NCI-H748 treated with DMSO at 0.1 percent for 48 hours (cell line): ENCODE measurements around the gene NUDT14.

Experiments used
- DNase-seq: peaks from one replicate; lab custom pipeline; 2025; lab: John Stamatoyannopoulos, UW

Gene NUDT14

DNA sequence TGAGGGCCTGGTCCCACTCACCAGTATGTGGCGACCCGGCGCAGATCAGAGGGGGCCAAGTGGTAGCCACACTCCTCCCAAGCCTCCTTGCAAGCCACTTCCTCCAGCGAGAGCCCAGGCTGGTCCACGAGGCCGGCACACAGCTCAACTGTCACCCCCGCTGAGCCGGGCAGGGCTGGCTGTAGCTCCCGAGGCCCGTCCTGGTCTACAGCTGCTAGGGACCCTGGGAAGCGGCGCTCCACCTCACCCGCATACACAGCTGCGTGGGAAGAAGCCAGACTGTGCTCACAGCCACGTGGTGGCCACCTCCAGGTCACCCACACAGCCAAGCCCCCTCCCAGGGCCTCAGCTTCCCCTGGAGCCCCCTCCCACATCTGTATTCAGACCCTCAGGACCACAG is 4.6 kb downstream of the NUDT14 start:
- no peak for DNase-seq

DNA sequence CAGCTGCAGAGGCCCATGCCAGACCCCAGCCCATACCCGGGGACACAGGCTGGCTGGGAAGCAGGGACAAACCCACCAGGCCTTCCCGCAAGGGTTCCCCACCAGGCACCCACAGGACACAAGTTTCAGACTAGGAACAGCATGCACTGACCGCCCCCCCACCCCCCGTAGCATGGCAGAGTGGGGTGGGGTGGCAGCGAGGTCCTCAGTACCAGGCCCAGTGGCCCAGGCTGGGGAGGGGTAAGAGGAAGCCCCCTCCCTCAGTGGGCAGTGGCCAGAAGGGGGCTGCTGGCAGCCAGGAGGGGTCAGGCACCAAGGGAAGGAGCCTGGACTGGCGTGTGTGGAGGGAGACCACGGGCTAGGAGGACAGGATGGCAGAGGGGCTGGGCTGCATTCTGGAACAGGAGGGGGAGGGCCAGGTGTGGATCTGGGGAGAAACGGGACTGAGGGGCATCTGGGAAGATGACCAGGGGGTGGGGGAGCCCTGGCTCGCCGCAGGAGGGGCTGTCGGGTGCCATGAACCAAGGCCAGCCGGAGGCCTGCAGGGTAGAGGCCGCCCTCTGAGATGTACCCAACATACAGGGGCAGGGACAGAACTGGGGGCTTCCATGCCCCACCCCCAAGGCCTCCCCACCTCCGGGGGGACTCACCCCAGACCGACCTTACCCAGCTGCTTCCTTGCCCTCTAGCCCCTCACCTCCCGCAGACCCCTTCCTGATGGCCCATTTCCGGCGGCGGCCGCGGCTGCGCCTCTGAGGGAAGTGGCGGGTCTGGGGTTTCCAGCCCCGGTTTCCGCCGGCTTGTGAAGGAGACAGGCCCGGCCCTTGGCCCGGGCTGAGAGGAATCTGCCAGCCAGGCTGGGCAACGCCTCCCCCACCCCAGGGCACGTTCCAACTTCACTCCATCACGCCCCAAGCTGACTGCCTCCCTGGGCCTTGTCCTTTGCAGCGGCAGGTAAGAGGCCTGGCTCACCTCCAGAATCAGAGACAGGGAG is 6.9 kb downstream of the NUDT14 start:
- DNase-seq, result no peak

DNA sequence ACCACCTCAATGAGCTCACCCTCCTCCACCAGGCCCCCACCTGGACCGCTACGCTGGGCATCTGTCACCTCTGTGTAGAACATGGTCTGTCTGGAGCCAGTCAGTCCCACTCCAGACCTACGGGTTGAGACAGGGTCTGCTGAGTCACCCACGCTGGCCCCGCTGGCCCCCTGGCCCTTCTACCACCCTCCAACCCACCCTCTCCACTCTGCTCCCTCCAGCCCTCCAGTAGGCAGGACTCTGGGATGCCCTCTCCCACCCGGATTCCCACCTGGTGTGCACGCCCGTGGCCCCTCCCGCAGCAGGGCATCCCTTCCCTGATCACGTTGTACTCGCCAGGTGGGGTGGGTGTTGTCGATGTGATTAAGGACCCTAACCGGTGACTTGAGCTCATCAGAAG is 8.0 kb downstream of the NUDT14 start:
- no peak for DNase-seq

DNA sequence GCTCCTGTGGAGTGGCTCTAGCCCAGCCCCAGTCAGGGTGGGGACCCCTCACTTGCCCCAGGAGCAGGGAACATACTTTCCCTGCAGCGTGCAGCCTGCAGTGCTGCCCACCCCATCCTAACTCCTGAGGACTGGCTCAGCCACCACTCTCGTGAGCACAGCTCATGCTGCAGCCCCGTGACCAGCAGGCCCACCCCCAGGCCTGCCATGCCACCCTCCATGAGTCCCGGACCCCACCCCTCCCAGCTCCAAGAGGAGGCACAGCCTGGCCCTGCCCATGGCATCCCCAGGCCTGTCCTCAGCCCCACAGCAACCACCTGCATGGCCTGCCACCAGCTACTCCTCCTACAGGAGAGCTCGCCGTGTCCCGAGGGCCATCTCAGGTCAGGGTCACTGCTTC is 8.6 kb downstream of the NUDT14 start:
- DNase-seq, result no peak

DNA sequence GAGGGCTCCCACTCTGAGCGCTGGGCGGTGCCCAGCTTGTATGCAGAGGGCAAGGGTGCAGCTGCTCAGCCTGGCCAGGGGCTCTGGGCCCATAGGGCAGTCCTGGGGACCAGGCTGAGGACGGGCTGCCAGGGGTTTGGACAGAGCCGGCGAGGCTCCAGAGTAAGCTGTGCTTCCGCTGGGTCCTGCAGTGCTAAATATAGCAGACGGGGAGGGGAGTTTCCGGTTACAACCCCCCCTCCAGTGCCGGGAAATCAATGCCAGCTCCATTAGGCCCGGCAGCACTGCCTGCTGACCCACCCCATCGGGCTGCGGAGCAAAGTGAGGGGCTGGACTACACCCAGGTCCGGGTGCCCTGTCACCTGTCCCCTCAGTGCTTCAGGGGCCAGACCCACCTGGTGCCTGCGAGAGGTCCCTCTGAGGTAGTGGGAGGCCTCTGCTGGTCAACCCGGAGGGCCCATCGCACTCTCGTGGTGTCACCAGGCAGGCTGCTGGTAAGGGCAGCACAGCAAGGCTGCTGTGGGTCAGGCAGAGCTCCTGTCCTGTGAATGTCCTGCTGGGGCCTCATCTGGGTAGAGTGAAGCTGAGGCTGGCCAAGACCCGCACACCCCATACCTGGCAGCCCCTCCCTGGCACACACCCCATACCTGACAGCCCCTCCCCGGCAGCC is 10.0 kb downstream of the NUDT14 start:
- DNase-seq, result no peak

DNA sequence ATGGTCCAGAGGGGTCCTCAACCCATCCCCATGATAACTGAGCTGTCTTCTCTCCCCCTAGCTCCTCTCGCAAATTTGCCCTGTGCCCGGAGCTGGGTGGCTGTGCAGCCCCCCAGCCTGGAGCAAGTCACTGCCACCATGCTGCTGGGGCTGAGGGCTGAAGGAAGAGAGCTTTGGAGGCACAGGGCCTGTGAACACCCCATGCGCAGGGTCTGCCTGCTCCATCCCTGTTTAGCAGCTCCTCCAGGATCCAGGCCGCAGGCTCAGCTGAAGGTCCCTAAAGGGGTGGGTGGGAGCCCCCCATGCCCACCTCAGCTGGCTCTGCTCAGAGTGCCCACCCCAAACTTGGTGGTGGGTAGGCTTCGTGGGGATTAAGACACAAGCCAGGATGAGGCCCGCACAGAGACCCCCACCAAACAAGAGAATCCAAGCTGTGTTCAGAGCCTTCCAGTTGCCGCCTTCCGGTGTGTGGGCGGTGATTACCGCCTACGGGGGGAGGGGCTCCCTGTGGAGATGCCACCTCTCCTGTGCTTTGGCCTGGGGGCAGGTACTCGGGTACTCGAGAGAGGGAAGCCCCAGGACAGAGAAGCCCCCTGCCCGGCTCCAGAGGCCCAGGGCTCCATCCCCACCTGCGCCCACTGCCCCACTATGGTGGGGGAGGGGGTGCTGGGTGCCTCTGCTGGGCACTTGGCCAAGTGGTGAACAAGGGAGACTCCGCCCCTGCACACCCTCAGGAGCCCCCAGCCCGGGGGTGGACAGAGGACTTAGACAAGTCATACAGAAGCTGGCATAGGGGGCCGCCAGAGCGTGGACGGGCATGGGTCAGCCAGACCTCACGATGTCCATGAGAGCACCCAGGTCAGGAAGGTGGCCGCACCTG is 11.1 kb downstream of the NUDT14 start:
- no peak for DNase-seq

DNA sequence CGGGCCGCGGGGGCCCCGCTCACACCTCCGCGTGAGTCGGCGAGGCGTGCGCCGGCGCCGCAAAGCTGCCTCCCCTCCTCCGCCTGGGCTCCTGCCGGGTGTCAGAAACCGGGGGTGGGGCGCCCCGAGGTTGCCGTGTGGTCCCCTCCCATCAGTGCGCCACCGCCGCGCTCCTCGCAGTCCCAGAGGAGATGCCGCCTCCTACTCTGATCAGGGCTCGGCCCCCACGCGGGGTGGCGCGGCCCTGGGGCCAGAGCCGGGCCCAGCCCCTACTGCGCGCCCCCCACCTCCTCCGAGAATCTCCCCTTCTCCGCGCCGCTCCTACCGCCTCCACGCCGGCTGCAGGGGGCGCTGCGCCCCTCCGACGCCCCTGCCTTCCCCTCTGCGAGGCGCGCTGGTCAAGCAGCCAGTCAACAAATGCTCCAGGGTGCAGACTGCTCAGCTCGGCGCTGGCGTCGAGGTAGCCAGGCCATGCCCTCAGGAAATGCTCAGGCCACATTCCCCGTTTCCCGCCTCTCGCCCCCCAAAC is 12.1 kb downstream of the NUDT14 start:
- peak; percentile 25 for DNase-seq

DNA sequence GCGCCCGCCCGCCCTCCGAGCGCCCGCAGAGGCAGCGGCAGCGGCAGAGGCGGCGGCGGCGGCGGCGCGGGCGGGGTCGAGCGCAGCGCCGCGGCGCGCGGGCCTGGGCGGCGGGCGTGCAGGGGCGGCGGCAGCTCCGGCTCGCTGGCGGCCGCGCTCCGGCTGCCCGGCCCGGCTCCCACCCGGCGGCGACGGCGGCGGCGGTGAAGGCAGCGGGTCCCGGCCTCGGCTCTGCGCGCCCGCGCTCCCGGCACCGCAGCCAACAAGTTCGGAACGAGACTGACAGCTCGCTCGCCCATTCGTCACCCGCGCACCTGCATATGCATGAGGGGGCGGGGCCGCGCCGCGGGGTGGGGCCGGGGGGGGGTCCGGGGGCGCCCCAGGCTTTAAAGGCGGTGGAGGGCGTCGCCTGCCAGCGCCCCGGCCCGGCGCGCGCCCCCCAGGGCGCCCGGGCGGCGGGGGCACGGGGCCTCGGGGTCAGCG is 12.6 kb downstream of the NUDT14 start, which contains the start of gene JAG2:
Gene JAG2 (minus strand): TSS at position 281 of the 483 bp plus-strand sequence. CDS start 356 bp downstream, outside the sequence.
- DNase-seq, result peak; percentile 38

DNA sequence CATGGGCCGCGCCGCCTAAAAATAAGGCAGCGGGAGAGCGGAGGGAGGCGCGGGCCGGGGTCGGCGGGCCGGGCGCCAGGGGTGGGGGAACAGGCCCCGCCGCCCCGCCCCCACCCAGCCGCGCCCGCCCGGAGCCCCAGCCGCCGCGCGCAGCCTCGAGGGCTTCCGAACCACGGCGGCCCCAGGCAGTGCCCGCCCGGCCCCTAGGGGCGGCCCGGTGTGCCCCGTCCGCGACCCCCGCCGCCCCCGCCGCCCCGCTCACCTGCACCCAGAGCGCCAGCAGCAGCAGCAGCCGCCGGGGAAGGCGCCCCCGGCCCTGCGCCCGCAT is 13.1 kb downstream of the NUDT14 start:
- no peak for DNase-seq

DNA sequence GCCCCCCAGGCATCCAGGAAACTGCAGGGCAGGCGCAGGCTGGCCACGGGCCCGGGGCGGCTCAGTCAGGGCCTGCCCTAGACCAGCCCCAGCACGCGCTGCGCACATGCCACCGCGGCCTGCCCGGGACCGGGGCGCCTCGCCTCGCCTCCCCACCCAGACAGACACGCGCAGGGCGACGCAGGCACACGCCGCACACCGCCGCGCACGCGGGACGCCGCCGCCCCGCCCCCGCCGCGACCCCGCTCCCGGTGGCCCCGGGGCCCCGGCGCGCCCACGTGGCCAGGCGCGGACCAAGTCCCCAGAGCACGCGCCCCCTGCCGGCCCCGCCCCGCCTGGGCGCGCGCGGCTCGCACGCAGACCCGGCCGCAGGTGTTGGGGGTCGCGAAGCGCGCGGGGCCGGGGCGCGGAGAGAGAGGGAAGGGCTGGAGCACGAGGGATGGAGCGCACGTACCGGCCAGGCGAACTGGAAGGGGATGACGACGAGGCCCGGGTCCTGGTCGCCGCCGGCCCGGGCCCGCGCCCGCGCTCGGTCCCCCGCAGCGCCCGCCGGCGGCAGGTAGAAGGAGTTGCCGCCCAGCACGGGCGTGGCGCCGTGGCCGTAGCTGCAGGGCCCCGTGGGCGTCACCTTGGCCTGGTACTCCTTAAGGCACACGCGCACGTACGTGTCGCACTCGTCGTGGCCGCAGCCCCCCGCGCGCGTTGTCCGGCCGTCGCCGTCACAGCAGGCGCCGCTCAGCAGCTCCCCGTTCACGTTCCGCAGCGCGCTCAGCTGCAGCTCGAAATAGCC is 13.6 kb downstream of the NUDT14 start:
- DNase-seq, result peak; percentile 35

DNA sequence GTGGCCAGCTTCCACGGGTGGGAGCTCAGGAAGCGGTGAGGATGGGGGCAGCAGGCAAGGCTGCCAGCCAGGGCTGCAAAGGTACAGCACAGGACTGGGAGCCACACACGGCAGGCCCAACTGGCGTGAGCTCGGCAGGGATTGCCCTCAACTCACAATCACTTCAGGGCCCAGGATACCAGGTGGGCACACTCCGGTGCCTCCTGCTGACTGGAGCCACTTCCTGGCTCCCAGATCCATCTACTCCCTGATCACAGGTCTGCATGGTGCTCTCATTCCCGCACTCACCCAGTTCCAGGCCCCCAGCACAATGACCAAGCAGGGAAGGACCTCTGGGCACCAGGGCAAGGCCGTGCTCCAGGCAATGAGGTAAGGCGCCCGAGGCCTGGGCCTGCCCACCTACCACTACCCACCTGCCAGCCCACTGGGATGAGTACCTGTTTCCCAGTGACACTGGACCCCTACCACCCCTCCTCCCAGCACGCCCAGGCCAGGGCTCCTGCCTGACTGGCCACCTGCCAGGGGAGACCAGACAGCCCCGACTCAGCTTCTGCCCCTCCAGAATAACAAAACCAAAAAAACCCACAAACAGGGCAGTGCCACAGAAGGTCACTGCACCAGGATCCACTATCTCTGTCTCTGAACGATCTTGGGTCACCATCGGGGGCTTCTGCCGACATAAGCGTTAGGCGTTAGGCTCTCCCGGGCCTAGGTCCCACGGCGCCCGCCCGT is 14.4 kb downstream of the NUDT14 start:
- no peak for DNase-seq

DNA sequence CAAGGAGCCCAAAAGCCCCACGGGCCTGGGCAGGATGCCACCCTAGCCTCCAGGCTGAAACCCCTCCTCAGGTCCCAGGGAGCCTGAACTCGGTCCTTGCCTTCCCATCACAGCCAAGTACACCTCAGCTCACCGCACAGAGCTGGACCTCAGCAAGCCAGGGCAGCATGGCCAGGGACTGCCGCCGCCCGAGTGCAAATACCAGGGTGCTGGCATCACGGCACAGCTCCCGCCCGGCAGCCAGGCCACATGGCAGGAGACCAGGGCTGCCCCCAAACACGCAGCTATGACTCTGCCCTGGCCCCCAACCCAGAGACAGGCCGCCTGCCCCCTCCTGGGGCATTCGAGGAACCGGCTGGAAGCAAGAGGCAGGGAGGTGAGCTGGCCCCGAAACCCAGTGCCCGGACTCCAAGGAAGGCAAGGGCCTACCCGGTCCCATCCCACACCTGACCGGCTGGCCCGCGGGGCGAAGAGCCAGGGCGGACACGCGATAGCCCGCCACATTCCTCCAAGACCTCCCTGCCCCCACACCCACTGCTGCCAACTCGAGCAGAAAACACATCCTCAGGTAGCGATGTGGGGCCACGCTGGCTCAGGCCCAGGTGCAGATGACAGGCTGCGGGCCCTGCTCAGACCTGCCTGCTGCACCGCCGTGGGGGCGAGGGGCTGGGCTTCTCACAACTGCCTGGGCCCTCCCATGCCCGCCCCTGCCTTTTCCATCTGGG is 15.2 kb downstream of the NUDT14 start:
- no peak for DNase-seq

DNA sequence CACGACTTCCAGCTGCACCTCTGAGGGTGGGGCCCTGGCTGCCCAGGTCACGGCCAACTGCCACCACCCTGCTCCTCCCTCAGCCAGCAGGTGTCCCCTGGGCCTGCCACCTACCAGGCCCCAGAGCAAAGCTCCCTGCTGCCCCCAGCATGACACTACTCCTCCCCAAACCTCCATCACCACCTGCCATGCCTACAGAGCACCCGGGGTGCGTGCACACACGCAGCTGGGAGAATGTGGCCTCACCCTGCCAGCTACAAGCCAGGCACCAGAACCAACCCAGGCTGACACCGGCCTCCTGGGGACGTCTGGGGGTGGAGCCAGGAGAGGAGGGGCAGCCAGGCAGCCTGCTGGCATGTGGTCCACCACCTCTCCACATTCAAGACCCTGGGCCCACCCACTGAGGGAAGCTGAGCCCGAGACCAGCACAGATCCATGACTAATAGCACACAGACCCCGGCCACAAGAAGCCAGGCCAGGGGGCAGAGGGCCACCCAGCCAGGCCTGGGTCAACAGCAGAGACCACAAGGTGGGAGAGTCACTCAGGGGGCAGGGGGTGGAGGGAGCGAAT is 15.9 kb downstream of the NUDT14 start:
- no peak for DNase-seq

DNA sequence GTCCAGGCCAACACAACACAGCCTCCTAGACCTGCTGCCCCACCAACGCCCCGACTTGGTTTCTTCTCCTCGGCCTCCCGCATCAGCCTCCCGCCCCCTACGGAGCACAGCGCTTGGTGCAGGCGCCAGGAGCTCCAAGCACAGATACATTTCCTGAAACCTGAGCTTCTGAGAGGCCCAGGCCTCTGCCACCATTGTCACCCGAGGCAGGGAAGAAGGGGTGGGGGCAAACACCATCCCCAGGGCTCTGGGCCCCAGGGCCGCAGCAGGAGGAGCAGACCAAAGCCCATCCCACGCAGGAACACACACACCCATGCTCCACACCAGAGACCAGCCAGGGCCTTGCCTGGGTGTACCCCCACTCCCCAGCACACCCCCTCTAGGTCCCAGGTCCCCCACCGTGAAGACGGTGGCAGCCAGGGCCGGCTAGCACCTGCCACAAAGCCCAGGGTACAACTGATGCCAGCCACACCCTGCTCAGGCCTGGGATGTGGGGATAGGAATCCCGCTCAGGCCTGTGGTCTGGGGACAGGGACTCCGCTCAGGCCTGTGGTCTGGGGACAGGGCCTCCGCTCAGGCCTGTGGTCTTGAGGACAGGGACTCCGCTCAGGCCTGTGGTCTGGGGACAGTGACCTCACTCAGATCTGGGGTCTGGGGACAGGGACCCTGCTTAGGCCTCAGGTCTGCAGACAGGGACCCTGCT is 17.9 kb downstream of the NUDT14 start:
- DNase-seq, result no peak

DNA sequence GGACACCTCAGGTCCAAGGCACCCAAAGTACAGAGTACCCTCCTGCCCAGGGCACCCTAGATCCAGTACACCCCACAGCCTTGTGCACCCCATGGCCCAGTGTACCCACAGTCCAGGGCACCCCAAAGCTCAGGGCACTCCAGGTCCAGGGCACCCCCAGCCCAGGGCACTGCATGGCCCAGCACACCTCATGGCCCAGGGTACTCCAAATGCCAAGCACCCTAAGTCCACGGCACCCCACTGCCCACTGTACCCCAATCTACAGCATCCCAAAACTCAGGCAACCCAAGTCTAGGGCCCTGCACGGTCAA is 18.5 kb downstream of the NUDT14 start:
- DNase-seq, result no peak

DNA sequence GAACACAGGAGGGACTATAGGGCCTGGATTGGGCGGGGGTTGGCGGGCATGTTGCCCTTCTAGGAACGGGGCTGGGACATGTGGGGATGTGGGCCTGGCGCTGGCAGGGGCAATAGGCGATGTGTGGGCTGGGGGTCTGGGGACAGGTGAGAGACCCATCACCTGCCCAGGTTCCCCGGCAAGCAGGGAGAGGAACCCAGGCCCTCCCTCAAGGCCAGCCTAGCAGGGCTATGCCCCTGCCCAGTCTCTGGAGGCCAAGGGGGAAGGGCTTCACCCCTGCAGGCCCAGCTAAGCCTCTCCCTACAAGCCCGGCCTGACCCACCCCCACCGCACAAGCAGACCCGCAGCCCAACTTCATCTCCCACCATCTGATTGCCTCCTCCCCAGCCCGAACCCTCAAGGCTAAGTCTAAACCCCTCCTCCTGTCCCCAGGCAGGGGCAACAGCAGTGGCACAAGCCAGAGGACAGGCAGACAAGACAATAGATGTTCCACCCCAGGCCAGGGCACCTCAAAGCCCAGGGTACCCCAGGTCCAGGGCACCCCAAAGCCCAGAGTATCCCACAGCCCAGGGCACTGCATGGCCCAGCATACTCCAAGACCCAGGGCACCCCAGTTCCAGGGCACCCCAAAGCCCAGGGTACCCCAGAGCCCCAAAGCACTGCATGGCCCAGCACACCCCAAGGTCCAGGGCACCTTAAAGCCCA is 19.0 kb downstream of the NUDT14 start:
- no peak for DNase-seq

DNA sequence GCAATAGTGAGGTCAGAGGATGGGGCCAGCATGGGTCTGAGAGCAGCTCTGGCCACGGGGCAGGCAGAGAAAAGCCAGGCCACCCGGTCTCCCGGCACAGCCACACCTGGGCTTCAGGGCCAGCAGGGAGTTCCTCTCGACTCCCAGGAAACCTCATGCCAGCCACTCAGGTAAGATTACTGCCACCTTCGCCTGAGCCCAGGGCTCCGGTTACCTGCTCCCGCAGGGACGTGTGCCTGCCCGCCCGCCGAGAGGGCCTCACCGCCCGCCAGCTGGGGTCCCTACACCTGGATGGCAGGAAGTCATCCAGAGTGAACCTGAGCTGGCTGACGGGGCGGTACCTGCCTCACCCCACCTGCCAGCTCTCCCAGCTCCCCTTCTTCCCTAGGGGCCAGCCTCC is 19.8 kb downstream of the NUDT14 start:
- no peak for DNase-seq

DNA sequence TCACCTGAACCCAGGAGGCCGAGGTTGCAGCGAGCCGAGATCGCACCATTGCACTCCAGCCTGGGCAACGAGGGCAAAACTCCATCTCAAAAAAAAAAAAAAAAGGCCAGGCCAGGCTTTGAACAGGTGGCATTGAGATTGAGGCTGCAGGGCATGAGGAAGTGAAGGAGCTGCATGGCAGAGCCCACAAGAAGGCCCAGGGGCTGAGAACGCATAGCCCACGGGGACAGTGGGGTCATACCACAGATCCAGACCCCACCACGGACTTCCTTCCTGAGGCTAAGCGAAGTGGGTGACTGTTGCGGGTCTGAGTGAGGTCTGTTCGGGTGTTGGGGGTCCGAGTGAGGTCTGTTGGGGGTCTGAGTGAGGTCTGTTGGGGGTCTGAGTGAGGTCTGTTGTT is 20.3 kb downstream of the NUDT14 start:
- DNase-seq, result no peak
